Aorta (tissue), 5 donors: Measurements from ENCODE around the gene SLC37A1. TPM values are rescaled to one million over a fixed set of nuclear protein-coding genes. Genes with fewer than 3 reads are reported as not detected.

Experiments used
- ATAC-seq: fragments of 200-7000 bp; cut with Tn5 transposase; one replicate; pipeline ENCODE4 v1.9.1; 2022; ENCODE audit warnings: moderate library complexity; ENCODE audit not compliant: low FRiP score
- DNase-seq, 2 donors: peaks; one replicate each; pipeline ENCODE4 v3.0.0-alpha.2; 2020
- H3K27ac ChIP-seq, 2 donors: one replicate each; pipeline ENCODE4 v1.5.1; 2013; ENCODE audit warnings: low read length in 2 of 2, mild to moderate bottlenecking in 2 of 2, moderate library complexity in 2 of 2, control low read depth in 1 of 2, inconsistent platforms in 1 of 2, low read depth in 1 of 2
- H3K27me3 ChIP-seq, 2 donors: one replicate each; pipeline ENCODE4 v1.6.1; 2013; ENCODE audit warnings: control low read depth in 1 of 2, low read length in 1 of 2, mild to moderate bottlenecking in 1 of 2, moderate library complexity in 1 of 2; ENCODE audit not compliant: insufficient read depth in 2 of 2, control insufficient read depth in 1 of 2
- H3K36me3 ChIP-seq, 2 donors: one replicate each; pipeline ENCODE4 v1.6.1; 2013; ENCODE audit warnings: control low read depth in 1 of 2, low read length in 1 of 2, mild to moderate bottlenecking in 1 of 2; ENCODE audit not compliant: insufficient read depth in 2 of 2, control insufficient read depth in 1 of 2
- H3K4me1 ChIP-seq, 2 donors: one replicate each; pipeline ENCODE4 v1.6.1; 2013; ENCODE audit warnings: low read length in 2 of 2, control low read depth in 1 of 2, mild to moderate bottlenecking in 1 of 2, moderate library complexity in 1 of 2; ENCODE audit not compliant: insufficient read depth in 2 of 2, control insufficient read depth in 1 of 2
- H3K4me3 ChIP-seq, 2 donors: one replicate each; pipeline ENCODE4 v1.5.1; 2013; ENCODE audit warnings: low read length in 2 of 2, control low read depth in 1 of 2, mild to moderate bottlenecking in 1 of 2
- H3K9me3 ChIP-seq: one replicate; pipeline ENCODE4 v1.6.1; 2013; ENCODE audit warnings: mild to moderate bottlenecking, low read length; ENCODE audit not compliant: control insufficient read depth
- WGBS, 2 donors: extraction: QIAGEN DNeasy Blood & Tissue Kit; methylation state at CpG; one replicate each; pipeline ENCODE4 v1.1.7; 2013; 5-methylcytosine and 5-hydroxymethylcytosine counted together
- intact Hi-C, 2 donors: fragments of 100-400 bp; cut with DNase I; formaldehyde crosslinking; loops; one replicate each; pipeline versions ENCODE4 v1.14.2 to v1.15.0; 2022
- polyA plus RNA-seq, 2 donors: library from polyadenylated mRNA; stranded (reverse); fragments of 200-250 nt; gene quantifications; one replicate each; pipeline ENCODE4 v1.2.3, GENCODE V29; 2013
- total RNA-seq, 2 donors: library from RNA; stranded (reverse); fragmentation: NEBNext Ultra II Directional; extraction: Animal tissue kit (Norgen Biotek cat#: 25700); gene quantifications; one replicate each; pipeline ENCODE4 v1.2.1, GENCODE V29; 2021
- donor health status: healthy with polysubstance abuse.
- donor health status: Bipolar disorder and iron deficiency.
- donor health status: DM: no; HTN: no; CAD: no.
- donor health status: DM: no; HTN: no; CAD: no.
- donor health status: DM: yes; HTN: yes; CAD: no.

The SLC37A1 gene
- total and polyA plus RNA-seq, 4 donors: 5.0 to 11.7 (median 6.4) TPM

DNA sequence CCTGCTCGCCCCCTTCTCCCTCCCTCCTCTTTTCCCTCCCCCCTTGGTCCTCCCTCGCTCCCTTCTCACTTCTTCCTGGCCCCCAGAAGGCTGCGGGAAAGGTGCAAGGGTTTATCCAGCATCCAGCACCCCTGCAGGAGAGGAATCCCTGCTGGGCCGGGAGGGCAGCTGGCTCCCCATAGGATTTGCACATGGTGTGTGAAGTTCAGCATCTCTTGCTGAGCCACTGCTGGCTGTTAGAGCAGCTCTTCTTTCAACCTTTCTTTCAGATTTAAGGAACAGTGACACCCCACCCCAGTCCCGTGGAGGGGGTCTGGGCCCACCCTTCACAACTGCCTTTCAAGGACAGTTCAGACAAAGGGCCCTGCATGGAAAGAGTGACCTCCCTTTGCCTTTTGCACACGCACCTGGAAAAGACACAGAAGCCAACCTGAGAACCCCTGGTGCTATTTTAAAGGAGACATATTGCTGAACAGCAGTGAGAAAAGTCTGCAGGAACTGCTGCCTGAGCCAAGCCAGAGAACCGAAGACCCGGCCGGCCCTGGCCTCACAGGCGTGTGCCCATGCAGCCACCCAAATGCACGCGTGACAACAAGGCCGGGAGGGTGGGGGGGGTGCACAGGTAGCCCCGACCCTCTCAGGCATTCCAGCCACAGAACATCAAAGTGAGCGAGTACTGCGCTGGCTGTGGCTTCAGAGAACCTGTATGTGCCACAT, 66.6 kb downstream of the SLC37A1 start:
- peak in 1 of 2 donors; percentile 12 for DNase-seq

DNA sequence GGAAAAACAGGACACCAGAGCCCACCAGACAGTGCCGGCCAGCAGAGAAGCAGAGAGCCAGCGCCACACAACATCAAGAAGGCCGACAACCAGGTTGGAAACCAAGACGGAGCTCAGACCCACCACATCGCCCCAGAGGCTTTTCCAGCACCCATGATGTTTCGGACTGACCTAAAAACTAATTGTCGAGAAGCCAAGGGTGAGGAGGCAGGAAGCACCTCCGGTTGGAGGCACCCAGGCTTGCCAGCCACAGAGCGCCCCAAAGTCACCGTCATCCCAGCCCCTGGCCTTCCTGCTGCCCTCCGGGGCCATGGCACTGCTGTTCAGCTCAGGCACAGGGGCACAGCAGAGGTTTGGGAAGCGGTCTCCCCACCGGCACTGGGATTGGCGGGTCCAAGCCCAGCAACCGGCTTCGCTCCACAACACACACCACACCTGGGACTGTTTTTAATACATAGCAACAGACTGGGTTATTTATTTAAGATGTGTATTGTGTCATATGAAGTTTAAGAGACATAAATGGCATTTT, 67.2 kb downstream of the SLC37A1 start:
- intact Hi-C loops: no loop called here
- no peak for ATAC-seq

More for the DNA sequence above, 66.6 kb downstream of the SLC37A1 start:
- Histone ChIP-seq H3K4me1 (no peaks in the 10 kb centered on the region), H3K9me3 (peaks cover 3% of the 10 kb centered on the region), H3K36me3 (peaks cover 0 to 1% of the 10 kb centered on the region in 2 donors), H3K4me3 (no peak overlapping the region), H3K27me3 (no peaks in the 10 kb centered on the region), H3K27ac (no peak overlapping the region)
- intact Hi-C loops: no loop called here
- 89 to 90% methylated on average over 16 of the region's 16 CpGs for WGBS, 2 donors
- no peak for ATAC-seq

DNA sequence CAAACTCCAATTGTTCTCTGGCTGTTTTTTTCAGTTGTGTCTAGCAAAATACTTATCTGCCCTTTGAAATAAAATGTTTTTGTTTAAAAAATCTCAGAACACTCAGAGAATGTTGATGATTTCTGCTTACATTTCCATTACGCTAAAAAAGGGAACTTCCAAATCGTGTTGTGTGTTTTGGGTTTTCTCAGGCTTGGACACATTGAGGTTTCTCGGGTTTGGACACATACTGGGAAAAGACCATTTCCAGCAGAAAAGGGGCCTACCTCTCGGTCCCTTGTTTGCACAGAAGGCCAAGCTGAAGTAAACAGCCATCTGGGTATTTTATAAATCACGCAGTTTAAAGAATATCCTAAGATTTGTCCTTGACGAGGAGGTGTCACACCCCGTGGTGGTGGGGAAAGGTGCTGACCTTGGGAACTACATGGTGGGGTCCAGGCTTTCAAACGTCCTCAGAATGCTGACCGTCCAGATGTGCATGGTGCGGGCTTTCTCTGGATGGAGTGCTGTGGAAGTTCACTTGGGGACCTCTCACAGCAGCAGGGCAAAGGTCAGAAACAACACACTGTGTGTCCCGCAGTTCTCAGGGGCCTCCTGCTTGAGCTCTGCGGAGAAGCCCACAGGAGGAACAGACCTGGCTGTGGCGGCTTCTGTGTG, 67.8 kb downstream of the SLC37A1 start:
- H3K4me1 ChIP-seq: no peaks in the 10 kb centered on the region
- peaks cover 1% of the 10 kb centered on the region for H3K9me3 ChIP-seq
- H3K4me3 ChIP-seq: no peak overlapping the region
- DNase-seq: no peak
- intact Hi-C loops: no loop called here
- H3K27ac ChIP-seq: no peak overlapping the region
- 76 to 82% methylated on average over 13 of the region's 13 CpGs for WGBS, 2 donors
- H3K27me3 ChIP-seq: no peaks in the 10 kb centered on the region
- no peak for ATAC-seq
- no peaks in the 10 kb centered on the region for H3K36me3 ChIP-seq

More for the DNA sequence above, 67.2 kb downstream of the SLC37A1 start:
- Histone ChIP-seq H3K4me1 (no peaks in the 10 kb centered on the region), H3K4me3 (no peak overlapping the region), H3K9me3 (peaks cover 1% of the 10 kb centered on the region), H3K27me3 (no peaks in the 10 kb centered on the region), H3K36me3 (no peaks in the 10 kb centered on the region), H3K27ac (no peak overlapping the region)
- DNase-seq: peak in 1 of 2 donors; percentile 36
- WGBS, 2 donors: 93 to 94% methylated on average over 15 to 16 of the region's 16 CpGs

DNA sequence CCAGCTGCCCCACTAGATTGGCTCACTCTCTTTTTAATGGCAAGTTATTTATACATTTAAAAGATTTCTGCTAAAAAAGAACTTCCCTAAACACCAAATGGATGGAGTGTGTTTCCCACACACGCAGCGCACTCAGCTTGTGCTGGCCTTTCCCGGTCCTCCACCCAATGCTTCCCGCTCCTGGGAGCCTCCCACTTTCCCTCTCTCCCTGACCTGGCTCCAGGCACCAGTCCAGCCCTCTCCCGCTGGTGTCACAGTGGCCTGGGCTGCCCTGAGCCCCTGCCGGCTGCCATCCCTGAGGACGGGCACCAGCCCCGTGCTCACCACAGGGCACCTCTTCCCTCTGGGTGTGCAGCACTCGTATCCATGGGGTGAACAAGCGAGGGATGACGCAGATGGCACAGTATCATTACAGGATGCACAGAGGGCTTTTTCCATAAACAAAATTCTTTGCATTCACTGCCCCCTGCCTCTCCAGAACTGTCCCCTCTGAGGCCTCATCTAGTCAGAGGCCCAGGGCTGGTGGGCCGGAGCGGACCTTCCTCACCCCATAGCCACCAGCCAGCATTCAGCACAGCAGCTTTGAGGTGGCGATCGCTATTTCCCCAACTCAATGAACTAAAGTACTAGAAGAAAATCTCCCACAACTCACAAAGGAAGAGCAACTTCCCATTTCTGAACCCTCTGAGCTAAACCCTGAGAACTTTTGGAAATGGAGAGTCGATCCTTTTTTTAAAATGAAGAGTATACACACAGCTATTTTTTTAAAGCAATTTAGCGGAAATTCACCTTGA, 68.5 kb downstream of the SLC37A1 start:
- peak in 1 of 2 donors; percentile 42 for DNase-seq
- intact Hi-C loops: no loop called here

DNA sequence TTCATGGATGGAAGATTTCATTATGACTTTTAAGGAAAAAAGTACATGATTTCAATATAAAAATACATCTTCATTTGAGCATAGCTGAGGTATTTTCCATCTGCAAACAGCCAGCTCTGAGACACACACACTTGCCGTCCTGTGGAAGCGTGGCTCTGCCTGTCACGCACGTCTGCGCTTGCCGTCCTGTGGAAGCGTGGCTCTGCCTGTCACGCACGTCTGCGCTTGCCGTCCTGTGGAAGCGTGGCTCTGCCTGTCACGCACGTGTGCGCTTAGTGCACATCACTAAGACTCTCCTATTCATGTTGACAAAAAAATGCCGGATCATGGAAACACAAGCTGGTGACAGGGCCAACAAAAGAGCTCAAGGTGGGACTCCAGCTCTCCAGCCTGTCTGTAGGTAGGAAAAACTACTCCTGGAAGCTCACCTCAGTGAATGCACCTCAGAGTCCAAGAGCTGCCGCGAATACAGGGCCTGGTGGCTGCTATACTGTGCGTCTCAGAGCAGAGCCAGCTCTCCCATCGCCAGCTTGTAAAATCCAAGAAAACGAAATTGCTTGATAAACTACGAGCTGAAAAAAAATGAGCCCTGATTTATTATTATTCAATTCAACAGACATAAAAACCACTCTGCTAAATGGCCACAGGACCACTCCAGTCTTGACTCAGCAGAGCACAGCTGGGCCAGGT, 69.3 kb downstream of the SLC37A1 start:
- peak in 1 of 2 donors; percentile 9 for DNase-seq
- WGBS, 2 donors: 89 to 91% methylated on average over 22 of the region's 22 CpGs
- intact Hi-C loops: no loop called here

More for the DNA sequence above, 68.5 kb downstream of the SLC37A1 start:
- no peak for ATAC-seq
- H3K27me3 ChIP-seq: no peaks in the 10 kb centered on the region
- H3K9me3 ChIP-seq: peaks cover 1% of the 10 kb centered on the region
- H3K4me3 ChIP-seq: no peak overlapping the region
- WGBS, 2 donors: 85 to 86% methylated on average over 17 of the region's 17 CpGs
- H3K4me1 ChIP-seq: no peaks in the 10 kb centered on the region
- H3K36me3 ChIP-seq: no peaks in the 10 kb centered on the region
- H3K27ac ChIP-seq: no peak overlapping the region

DNA sequence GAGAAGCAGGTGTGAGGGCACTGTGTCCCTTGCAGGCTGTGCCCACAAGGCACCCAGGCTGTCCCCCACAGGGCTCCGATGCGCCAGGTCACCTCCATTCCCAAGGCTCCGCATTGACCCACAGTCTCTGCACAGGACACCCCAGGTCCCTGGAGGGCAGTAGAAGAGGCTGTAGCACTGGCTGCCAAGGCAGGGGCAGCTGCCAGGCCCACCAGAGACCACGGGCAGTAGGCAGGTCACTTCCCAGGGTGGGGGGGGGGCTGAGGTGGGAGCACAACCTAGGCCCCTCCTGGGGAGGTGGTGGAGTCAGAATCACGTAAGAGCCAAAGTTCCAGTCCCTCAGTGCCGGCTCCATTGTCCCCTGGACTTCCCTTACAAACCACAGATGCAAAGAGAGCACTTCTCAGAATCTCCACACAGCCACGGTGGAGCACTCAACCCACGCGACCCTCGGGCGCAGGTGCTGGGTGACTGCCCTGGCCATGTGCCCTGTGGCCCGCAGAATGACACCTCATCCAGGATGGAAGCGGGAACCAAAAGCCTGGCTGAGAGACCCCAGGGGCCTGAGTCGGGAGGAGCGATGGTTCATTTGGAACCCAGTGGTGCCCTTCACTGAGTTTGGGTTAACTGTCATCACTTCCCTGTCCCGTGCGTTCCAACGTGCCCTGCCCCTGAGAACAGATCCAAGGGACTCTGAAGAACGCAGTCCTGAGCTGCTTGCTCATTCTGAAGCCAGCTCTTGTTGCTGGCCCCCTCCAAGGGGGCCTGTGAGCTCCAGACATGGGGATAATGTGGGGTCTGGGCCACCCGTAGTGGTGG, 70.0 kb downstream of the SLC37A1 start:
- no peak for ATAC-seq
- WGBS, 2 donors: 80 to 81% methylated on average over 20 of the region's 20 CpGs
- intact Hi-C loops: no loop called here

More for the DNA sequence above, 69.3 kb downstream of the SLC37A1 start:
- Histone ChIP-seq H3K9me3 (peaks cover 1% of the 10 kb centered on the region), H3K4me3 (no peak overlapping the region), H3K27ac (no peak overlapping the region), H3K27me3 (no peaks in the 10 kb centered on the region), H3K4me1 (no peaks in the 10 kb centered on the region), H3K36me3 (no peaks in the 10 kb centered on the region)
- ATAC-seq: no peak

DNA sequence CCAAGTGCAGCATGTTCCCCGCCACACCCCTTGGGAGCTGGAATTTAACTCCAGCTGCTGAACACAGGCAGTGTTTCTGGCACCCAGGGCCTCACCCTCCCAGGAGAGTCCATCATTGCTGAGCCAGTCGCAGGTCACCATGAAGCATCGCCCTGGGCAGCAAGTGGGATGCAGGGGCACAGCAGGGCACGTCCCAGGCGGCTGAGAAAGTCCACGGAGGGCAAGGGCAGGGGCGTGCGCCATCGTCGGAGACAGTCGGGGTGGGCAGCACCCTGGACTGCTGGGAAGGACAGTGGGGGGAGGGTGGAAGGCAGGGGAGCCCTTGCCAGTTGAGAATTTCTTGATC, 70.6 kb downstream of the SLC37A1 start:
- WGBS, 2 donors: 81 to 82% methylated on average over 11 of the region's 11 CpGs
- H3K4me3 ChIP-seq: no peak overlapping the region
- intact Hi-C loops: no loop called here
- no peaks in the 10 kb centered on the region for H3K4me1 ChIP-seq
- H3K9me3 ChIP-seq: peaks cover 1% of the 10 kb centered on the region
- ATAC-seq: no peak
- H3K27ac ChIP-seq: no peak overlapping the region
- no peaks in the 10 kb centered on the region for H3K27me3 ChIP-seq
- no peaks in the 10 kb centered on the region for H3K36me3 ChIP-seq
- DNase-seq: peak in 1 of 2 donors; percentile 35

More for the DNA sequence above, 70.0 kb downstream of the SLC37A1 start:
- no peaks in the 10 kb centered on the region for H3K36me3 ChIP-seq
- peaks cover 1% of the 10 kb centered on the region for H3K9me3 ChIP-seq
- DNase-seq: peak in 1 of 2 donors; percentile 25
- no peak overlapping the region for H3K27ac ChIP-seq
- no peaks in the 10 kb centered on the region for H3K4me1 ChIP-seq
- no peak overlapping the region for H3K4me3 ChIP-seq
- H3K27me3 ChIP-seq: no peaks in the 10 kb centered on the region
